Keratinocyte (primary cell): ENCODE results near the gene SCAF4.

Source experiments
- EZH2 ChIP-seq: IDR thresholded peaks from one replicate; pipeline ENCODE4 v1.6.1; 2012; ENCODE audit warnings: inconsistent platforms, mild to moderate bottlenecking, low read length, moderate library complexity
- TF ChIP-seq, protein P1 (sequence below), 3 experiments: IDR thresholded peaks in 1 of 3; conservative IDR thresholded peaks in 1 of 3; optimal IDR thresholded peaks in 1 of 3; 2 replicates in 2 of 3; 3 replicates in 1 of 3; pipeline versions ENCODE3 to v1.5.1; 2011; ENCODE audit warnings: low read length in 3 of 3, mild to moderate bottlenecking in 3 of 3, moderate library complexity in 2 of 3, control low read depth in 1 of 3, inconsistent platforms in 1 of 3; ENCODE audit not compliant: insufficient read depth in 2 of 3; ENCODE audit errors: extremely low read depth in 1 of 3

DNA sequence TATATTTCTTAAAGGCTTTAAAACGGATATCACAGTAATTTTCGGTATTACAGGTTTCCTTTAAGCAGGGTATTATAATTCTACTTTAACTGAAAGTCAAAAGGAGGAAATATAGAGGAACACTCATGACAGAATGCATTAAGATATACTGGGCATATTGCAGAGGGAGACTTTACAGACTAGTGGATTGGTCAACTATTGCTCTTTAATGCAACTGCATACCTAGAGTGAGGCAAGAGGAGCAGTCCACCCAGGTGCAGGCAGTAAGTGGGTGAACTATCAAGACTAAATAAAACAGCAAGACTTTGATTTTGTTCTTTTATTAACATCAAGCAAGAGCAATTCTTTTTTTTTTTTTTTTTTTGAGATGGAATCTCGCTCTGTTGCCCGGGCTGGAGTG, 10.5 kb downstream of the SCAF4 start:
- TF ChIP-seq, protein P1, sequence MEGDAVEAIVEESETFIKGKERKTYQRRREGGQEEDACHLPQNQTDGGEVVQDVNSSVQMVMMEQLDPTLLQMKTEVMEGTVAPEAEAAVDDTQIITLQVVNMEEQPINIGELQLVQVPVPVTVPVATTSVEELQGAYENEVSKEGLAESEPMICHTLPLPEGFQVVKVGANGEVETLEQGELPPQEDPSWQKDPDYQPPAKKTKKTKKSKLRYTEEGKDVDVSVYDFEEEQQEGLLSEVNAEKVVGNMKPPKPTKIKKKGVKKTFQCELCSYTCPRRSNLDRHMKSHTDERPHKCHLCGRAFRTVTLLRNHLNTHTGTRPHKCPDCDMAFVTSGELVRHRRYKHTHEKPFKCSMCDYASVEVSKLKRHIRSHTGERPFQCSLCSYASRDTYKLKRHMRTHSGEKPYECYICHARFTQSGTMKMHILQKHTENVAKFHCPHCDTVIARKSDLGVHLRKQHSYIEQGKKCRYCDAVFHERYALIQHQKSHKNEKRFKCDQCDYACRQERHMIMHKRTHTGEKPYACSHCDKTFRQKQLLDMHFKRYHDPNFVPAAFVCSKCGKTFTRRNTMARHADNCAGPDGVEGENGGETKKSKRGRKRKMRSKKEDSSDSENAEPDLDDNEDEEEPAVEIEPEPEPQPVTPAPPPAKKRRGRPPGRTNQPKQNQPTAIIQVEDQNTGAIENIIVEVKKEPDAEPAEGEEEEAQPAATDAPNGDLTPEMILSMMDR (optimal IDR thresholded peaks at IDR 0.05 in 1 of 3, IDR thresholded peaks at IDR 0.05 in 1 of 3, conservative IDR thresholded peaks at IDR 0.05 in 1 of 3; ENCODE audit: extremely low read depth in 1 of 3, insufficient read depth in 2 of 3, low read length in 3 of 3): no peak
- TF ChIP-seq EZH2: no peak
